Amniotic epithelial cell (primary cell): ENCODE results near the gene UNC80.

ENCODE experiments used
- DNase-seq: peaks from one replicate; pipeline ENCODE4 v3.0.0-alpha.2; 2010; ENCODE audit warnings: low read depth

UNC80 gene

DNA sequence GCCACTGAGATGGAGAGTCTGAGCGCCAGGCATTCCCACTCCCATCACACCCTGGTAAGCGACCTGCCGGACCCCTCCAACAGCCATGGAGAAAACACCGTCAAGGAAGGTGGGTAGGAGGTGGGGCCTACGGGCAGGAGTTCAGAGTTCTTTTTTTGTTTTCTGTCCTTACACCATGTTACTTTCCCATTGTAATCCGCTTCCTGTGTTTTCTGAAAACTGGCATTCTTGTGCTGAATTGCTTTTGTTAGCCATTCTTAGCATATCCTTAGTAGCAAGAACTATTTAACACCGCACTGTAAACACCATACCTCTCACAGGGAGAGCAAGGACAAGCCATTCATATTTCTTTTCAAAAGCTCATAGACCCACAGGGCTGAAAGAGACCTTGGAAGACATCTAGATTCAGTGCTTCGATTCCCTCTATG is 46.2 kb downstream of the UNC80 start:
- no peak for DNase-seq

DNA sequence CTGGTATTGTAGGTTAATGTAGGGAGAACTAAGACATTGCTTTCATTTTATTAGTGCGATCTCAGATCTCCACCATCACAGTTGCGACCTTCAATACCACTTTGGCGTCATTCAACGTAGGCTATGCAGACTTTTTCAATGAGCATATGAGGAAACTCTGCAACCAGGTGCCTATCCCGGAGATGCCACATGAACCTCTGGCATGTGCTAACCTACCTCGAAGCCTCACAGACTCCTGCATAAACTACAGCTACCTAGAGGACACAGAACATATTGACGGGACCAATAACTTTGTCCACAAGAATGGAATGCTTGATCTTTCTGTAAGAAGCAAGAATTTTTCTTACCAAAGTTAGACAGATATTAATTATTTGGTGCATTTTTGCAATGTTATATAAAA is 47.3 kb downstream of the UNC80 start:
- DNase-seq: no peak

DNA sequence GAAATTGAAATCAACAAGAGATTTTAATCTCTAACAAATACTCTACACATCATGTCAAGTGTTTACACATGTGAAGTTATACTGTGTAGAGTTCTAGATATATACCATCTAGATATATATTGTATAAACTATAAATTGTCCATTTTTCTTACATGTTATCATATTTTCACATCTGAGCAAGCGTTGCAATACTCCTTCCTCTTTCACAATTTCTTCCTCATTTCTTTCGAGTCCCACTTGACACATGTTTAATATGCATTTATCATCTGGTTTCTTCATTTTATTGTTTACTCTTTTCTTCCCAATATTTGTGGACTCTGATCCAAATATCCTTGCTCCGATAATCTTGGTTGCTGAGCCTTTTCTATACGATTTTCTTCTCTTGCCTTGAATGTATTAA is 50.2 kb downstream of the UNC80 start:
- no peak for DNase-seq

GRCh38 chr2:209823484-209823883 is 51.9 kb downstream of the UNC80 start:
- no peak for DNase-seq

DNA sequence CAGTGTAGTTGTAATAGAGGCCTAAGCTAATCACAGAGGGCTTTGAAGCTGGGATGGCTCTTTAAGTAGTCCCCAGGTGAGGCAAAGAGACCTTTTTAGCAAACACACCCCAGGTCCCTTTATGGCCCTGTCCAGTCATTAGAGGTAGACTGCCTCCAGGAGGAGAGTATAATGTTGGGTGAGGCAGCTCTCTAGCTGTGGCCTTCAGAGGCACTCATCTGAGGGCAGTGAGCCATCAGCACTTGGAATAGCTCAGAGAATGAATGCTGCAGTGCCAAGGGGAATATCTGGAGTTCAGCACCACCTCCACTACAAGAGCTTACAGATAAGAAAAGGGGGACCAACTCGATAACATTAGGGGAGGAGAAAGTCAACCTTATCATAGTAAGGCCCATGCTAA is 52.8 kb downstream of the UNC80 start:
- DNase-seq: no peak

DNA sequence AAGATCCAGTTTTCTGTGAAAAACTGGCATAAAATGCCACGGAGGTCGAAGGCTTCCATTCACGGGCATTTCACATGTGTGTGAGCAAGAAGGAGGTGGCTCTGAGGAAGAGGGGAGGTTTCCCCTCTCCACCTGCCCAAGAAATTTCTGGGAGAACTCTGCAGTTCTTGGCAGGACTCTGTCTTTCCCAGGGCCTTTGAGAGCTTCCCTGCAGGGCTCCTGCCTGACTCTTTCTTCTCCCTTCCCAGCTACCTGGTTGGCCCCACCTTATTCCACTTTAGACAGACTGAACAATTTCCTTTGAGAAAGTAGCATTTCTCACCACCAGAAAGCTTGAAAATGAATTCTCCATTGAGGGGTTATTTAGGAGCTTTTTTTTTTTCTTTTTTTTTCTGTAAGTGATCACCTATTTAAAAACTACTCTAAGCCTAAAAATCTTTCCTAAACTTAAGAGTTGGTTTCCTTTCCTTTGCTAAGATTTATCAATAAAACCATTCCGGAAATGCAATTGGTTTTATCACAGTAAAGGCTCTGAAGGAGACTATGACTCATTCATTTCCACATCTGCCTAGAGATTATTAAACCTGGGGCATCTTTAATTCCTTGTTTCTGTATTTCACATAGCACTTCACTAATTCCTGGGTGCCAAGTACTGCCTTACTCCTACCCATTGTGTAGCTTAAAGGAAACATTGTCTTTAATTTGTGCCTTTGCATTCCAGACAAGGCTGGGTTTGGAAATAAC is 59.3 kb downstream of the UNC80 start:
- no peak for DNase-seq

DNA sequence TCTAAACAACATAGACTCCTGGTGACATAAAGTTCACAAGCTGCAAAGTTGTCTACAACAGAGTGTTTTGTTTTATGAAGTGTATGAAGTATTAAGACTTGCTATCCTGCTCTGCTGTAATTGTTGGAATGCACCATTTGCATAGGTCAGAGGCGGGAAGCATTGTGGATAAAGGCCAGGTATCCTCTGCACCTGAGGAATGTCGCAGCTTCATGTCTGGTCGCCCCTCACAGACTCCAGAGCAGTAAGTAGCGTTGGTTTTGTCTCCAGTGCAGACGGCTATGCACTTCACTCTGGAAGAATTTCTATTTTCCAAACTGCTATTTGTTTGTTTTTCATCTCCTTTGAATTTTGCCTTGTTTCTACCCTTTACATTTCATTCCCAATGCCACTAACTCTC is 63.1 kb downstream of the UNC80 start:
- DNase-seq: no peak

GRCh38 chr2:209840434-209840833 is 68.8 kb downstream of the UNC80 start:
- DNase-seq: no peak

DNA sequence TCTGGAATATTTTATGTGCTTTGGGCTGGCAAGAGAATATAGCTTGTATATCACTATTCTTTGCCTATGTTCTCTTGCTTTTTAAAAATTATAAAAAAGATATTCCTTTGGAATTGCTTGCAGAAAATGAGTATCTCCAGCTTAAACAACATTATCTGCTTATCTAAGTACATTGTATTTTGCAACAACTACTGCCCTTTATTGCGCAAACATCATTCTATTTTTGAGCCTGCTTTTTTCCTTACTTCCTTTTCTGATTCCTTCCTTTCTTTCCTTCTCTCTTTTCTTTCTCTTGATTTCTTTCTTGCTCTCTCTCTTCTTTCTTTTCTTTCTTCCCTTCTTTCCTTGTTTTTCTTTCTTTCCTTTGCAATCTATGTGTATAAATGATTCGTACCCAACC is 74.0 kb downstream of the UNC80 start:
- DNase-seq: peak; percentile 1

DNA sequence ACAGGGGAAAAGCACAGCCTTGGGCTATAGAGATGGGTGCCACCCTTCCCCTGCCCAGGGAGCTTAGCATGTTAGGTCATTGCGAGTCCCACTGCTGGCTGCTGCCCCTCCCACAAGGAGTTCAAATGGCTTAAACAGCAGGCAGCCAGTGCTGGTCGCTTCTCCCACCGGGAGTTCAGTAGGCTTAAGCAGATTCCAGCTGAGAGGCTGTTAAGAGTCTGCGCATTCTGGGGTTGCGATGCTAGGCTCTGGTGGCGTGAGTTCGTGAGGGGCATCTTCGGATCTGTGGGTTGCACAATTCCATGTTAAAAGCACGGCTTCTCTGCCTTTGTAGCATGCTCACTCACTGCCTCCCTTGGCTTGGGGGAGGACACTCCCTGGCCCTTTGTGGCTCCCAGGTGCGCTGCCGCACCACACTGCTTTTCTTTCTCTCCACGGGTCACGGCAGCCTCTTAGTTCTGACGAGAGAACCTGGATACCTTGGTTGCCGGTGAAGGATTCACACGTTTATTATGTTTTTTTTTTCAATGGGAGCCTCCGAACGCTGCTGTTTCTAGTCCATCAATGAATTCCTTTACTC is 93.2 kb downstream of the UNC80 start:
- no peak for DNase-seq

- DNase-seq: no peak
Measured at GRCh38 chr2:209868271-209868994, 96.8 kb downstream of the UNC80 start.

- no peak for DNase-seq
Measured at GRCh38 chr2:209870067-209870466, 98.4 kb downstream of the UNC80 start.

DNA sequence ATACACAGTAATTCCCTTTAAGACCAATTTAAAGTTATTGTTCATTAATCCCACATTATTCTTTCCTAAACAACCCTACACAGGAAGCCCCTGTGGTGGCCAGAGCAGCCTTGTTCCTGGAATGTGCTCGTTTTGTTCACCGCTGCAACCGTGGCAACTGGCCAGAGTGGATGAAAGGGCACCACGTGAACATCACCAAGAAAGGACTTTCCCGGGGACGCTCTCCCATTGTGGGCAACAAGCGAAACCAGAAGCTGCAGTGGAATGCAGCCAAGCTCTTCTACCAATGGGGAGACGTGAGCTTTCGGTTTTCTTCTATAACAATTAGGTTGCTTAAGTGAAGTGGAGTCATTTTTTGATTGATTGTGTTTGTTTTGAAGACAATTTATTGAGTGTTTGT is 101.0 kb downstream of the UNC80 start:
- DNase-seq: no peak

GRCh38 chr2:209875270-209875669 is 103.6 kb downstream of the UNC80 start:
- DNase-seq: no peak

DNA sequence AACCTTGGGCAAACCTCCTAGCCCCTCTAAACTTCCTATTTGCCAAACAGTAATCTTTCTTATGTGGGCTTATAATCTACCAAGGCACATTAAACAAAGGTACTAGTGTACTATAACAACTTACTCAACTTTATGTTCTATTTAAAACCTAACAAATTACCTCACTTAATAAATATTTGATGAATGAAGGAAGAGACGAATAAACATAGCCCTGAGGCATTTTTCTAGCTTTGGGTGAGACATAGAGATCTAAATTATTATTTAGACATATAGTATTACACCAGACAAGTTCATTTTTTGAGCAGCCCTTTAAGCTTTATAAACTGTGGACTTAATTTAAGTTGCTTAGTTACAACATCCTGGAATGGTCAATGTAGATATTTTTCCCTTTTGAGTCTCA is 104.6 kb downstream of the UNC80 start:
- no peak for DNase-seq

GRCh38 chr2:209878701-209879100 is 107.1 kb downstream of the UNC80 start:
- DNase-seq: no peak

GRCh38 chr2:209900638-209901037 is 129.0 kb downstream of the UNC80 start:
- DNase-seq: no peak

DNA sequence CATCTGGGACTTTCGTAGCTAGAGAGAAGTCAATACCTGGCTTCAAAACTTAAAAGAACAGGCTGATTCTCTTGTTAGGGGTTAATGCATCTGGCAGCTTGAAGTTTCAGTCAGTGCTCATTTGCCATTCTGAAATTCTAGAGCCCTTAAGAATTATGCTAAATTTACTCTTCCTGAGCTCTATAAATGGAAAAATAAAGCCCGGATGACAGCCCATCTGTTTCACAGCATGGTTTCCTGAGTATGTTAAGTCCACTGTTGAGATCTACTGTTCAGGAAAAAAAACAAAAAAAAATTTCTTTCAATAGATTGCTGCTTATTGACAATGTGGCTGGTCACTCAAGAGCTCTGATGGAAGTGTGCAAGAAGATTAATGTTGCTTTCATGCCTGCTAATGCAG is 129.5 kb downstream of the UNC80 start:
- DNase-seq: no peak

DNA sequence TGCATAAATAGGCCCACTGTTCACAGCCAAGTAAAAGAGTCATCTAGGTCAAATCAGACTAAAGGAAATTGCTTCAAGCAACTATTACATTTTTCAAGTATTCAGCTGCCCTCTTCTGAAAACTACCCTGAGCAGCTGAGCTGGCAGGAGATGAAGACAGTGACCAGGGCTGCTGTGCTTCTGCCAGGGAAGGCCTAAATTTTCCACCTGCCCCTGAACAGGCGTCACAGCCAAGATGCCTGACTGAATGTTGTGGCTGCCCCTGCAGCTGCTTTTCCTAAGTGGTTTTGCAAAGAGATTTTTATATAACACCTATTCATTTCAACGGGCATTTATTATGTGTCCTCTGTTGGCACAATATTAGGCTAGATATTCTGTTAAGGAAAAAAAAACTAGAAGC is 134.1 kb downstream of the UNC80 start:
- no peak for DNase-seq

GRCh38 chr2:209907746-209908145 is 136.1 kb downstream of the UNC80 start:
- DNase-seq: no peak

GRCh38 chr2:209908511-209908910 is 136.9 kb downstream of the UNC80 start:
- DNase-seq: no peak

GRCh38 chr2:209911486-209911885 is 139.9 kb downstream of the UNC80 start:
- no peak for DNase-seq

- DNase-seq: no peak
Measured at GRCh38 chr2:209913786-209914345, 142.2 kb downstream of the UNC80 start.
